ENCODE data around the gene CBX7. TPM values are rescaled to one million over a fixed set of nuclear protein-coding genes. Genes with fewer than 3 reads are reported as not detected.

CBX7 gene
- total RNA-seq, 4 donors from 2014 or later = 189 to 264 (median 206) TPM

DNA sequence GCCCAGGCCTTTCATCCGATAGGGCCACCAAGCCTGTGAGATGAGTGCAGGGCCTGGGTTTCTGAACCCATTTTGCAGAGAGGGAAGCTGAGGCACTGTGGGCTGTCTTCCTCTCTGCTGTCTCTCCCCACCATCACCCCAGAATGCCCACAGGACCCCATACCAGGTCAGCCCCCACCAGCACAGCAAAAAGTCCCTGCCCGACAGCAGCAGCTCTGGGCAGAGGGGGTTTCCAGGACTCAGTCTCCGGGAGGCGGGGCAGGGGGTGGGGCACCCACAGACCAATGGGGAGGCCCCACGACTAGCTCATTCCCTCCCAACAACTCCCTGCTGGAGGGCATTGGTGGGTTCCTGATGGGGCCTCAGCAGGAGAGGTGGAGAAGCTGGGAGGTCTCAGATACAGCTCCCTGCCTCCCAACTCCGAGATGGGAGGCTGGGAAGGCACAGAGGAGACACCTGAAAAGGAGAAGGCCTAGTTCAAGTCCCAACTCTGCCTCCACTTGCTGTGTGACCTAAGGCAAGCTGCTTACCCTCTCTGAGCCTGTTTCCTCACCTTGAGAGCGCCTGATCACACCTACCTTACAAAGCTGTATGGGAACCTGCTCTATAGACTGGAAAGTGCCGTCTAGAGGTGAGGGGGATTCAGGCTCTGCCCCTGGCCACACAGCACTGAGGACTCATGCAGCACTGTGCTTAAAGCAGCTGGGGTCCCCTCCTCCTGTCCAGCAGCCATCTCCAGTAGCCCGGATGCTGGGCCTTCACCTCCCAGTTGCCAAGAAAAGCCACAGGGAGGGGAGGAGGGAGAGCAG, 3.5 kb downstream of the CBX7 start:
- TF ChIP-seq EP300 (IDR thresholded peaks at IDR 0.05) = peak; percentile 34 to 72
- TF ChIP-seq, protein P1, sequence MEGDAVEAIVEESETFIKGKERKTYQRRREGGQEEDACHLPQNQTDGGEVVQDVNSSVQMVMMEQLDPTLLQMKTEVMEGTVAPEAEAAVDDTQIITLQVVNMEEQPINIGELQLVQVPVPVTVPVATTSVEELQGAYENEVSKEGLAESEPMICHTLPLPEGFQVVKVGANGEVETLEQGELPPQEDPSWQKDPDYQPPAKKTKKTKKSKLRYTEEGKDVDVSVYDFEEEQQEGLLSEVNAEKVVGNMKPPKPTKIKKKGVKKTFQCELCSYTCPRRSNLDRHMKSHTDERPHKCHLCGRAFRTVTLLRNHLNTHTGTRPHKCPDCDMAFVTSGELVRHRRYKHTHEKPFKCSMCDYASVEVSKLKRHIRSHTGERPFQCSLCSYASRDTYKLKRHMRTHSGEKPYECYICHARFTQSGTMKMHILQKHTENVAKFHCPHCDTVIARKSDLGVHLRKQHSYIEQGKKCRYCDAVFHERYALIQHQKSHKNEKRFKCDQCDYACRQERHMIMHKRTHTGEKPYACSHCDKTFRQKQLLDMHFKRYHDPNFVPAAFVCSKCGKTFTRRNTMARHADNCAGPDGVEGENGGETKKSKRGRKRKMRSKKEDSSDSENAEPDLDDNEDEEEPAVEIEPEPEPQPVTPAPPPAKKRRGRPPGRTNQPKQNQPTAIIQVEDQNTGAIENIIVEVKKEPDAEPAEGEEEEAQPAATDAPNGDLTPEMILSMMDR (IDR thresholded peaks at IDR 0.05) = no peak
- peak in 1 of 2 donors; percentile 65 for TF ChIP-seq POLR2A (IDR thresholded peaks at IDR 0.05)
- Histone ChIP-seq H3K4me3 (peak overlapping the region in 1 of 4 donors; percentile 22), H3K9me3 (no peaks in the 10 kb centered on the region), H3K27ac (peak overlapping the region; percentile 97 to 100 (median 99)), H3K36me3 (peaks cover 0 to 15% (median 0%) of the 10 kb centered on the region in 3 donors), H3K27me3 (no peaks in the 10 kb centered on the region), H3K4me1 (peaks cover 0 to 82% (median 52%) of the 10 kb centered on the region in 4 donors)
- 57 to 59% methylated on average over 8 of the region's 9 CpGs for whole genome bisulfite sequencing, 2 donors
- peak; percentile 69 to 80 for DNase-seq (ENCODE audit: low spot score in 2 of 2)

DNA sequence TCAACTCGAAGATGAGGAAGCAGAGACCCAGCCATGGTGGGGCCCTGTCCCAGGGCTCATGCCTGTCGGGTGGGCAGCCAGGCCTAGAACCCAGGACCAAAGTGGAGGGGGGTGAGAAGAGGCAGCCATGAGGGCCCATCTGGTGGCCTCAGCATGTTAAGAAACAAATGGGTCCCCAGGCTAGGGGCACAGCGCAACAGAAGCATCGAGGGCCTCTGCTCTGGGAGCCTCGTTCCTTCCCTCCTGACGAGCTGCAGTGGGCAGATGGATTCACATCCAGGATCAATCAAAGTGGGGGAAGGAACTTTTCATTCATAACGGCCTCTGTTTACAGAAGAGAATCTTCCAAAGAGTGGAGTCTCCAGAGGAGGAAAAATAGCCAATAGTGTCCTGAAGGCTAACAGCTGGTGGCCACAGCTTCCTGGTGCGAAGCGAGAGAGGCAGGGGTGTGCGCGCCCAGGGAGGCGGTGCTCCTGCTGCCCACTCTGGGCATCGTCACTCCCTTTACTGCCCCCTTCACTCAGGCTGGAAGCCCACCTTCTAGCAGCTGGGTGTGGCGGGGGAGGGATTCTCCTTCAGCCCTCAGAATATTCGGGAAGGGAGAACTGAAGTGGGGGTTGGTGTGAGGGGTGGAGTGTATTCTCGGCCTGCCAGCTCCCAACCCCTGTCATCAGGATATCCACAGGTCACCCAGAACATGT, 4.3 kb downstream of the CBX7 start:
- 67 to 72% methylated on average over 16 of the region's 16 CpGs for WGBS, 2 donors
- H3K27ac ChIP-seq = peak overlapping the region; percentile 97 to 100 (median 99)
- H3K4me1 ChIP-seq = peaks cover 0 to 81% (median 58%) of the 10 kb centered on the region in 4 donors
- peak overlapping the region in 1 of 4 donors; percentile 13 for H3K4me3 ChIP-seq
- peaks cover 0 to 15% (median 0%) of the 10 kb centered on the region in 3 donors for H3K36me3 ChIP-seq
- DNase-seq (ENCODE audit: low spot score in 2 of 2) = peak in 1 of 2 donors; percentile 11
- no peaks in the 10 kb centered on the region for H3K27me3 ChIP-seq
- no peaks in the 10 kb centered on the region for H3K9me3 ChIP-seq
- no peak for TF ChIP-seq EP300 (IDR thresholded peaks at IDR 0.05)

DNA sequence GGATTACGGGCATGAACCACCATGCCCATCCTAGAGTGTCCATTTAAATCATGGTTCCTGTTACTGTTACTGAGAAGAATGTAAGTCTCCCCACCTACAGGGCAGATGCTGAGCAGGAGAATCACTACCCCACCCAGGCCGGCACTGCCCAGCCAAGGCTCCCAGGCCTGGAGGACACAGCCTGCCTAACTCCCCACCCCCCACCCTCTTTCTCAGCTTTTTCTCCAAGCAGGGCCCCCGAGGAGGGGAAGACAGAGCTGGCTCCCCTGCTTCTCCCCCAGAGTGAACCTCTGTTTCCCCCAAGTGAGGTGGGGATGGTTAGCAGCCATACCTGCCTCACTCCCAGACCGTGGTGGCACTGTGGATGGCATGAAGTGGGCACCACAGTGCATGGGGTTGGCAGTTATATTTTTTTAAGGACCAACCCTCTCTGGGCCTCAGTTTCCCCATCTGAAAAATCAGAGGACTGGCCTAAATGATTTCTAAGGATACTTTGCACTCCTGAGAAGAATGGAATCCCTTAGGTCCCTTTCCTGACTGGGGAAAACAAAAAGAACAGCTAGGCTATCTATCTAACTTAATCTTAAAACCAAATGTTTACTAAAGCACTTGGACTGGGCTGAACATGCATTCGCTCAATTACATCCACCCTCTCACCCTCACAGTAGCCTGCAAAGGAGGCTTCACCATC, 5.0 kb downstream of the CBX7 start:
- H3K9me3 ChIP-seq = no peaks in the 10 kb centered on the region
- peak overlapping the region; percentile 97 to 100 (median 99) for H3K27ac ChIP-seq
- TF ChIP-seq EP300 (IDR thresholded peaks at IDR 0.05) = no peak
- H3K4me3 ChIP-seq = no peak overlapping the region
- DNase-seq (ENCODE audit: low spot score in 2 of 2) = peak in 1 of 2 donors; percentile 10
- no peaks in the 10 kb centered on the region for H3K27me3 ChIP-seq
- peaks cover 0 to 83% (median 58%) of the 10 kb centered on the region in 4 donors for H3K4me1 ChIP-seq
- WGBS, 2 donors = 73 to 78% methylated on average over 5 of the region's 5 CpGs
- peaks cover 0 to 15% (median 0%) of the 10 kb centered on the region in 3 donors for H3K36me3 ChIP-seq

DNA sequence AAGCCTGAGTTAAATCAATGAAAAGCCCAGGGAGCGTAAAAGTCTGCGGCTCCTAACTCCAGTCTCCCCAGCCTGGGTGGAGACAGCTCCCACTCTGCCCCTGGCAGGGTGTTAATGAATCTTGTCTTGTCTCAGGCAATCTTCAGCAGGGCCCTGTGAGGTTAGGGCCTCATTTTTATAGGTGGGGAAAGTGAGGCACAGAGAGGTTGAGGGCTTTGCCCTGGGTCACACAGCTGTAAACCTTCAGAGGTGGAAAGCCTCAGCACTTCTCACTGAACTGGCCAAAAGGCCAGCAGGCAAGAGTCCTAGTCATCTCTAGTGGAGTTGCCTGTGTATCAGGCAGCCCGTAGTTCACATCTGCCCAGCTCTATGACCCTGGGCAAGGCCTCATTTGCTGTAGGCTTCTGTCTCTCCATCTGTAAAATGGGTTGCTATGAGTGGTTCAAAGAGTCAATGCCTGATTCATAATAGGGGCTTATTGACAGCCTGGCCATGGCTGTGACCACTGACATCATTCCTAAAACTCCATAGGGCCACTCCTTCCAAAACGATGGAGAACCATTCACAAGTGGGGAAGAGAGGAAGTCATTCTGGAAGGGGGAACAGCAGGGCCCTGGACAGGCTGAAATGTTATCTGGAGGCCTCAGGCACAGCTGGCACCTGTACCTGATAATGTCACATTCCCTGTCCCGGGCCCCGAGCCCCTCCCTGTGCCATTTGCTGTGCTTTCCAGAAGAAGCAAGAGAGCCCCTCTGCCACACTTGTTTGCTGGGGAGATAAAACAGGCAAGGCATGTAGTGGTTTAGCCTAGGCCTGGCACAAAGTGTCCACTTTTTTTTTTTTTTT, 6.0 kb downstream of the CBX7 start:
- 60 to 63% methylated on average over 6 of the region's 6 CpGs for WGBS, 2 donors
- DNase-seq (ENCODE audit: low spot score in 2 of 2) = peak in 1 of 2 donors; percentile 12
- Histone ChIP-seq H3K9me3 (no peaks in the 10 kb centered on the region), H3K4me3 (peak overlapping the region; percentile 33 to 91 (median 84)), H3K4me1 (peaks cover 0 to 83% (median 58%) of the 10 kb centered on the region in 4 donors), H3K27me3 (no peaks in the 10 kb centered on the region), H3K36me3 (peaks cover 0 to 15% (median 0%) of the 10 kb centered on the region in 3 donors), H3K27ac (peak overlapping the region; percentile 97 to 100 (median 99))
- TF ChIP-seq POLR2A (IDR thresholded peaks at IDR 0.05) (no peak), EP300 (IDR thresholded peaks at IDR 0.05) (no peak)
- TF ChIP-seq, protein P1 (IDR thresholded peaks at IDR 0.05) = no peak

DNA sequence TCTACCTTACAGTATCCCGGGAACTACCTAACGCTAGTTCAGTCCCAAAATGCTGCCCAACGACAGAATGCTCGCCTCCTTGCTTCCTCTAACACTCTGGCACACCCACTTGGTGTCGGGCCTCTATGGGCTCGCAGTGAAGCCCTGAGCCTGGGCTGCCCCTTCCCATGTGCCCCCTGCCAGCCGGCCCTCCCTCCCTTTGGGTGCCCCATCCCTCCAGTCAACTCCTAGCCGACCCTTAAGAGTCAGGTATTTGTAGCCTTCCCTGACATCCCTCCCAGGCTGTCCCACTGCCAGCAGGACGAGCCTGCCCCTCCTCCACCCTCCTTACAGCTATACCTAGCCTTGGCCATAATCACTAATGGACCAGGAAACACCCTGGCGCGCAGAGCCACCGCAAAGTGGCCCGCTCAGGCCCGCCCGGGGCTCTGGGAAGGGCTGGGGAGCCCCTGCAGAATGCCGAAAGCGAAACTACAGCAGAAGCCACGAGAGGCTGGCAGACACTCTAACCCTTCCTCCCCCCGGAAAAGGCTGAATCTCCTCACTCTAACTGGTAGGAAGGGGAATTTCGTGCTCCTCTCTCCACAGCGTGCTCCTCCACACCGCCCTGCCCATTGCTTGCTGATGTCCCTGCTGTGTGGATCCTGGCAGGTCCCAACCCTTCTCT, 8.2 kb downstream of the CBX7 start:
- peak overlapping the region; percentile 80 to 96 (median 90) for H3K4me3 ChIP-seq
- no peak for DNase-seq (ENCODE audit: low spot score in 2 of 2)
- TF ChIP-seq POLR2A (IDR thresholded peaks at IDR 0.05) = no peak
- TF ChIP-seq, protein P1 (IDR thresholded peaks at IDR 0.05) = no peak
- no peak for TF ChIP-seq EP300 (IDR thresholded peaks at IDR 0.05)

More for the DNA sequence above, 8.2 kb downstream of the CBX7 start:
- 13 to 20% methylated on average over 22 of the region's 22 CpGs for WGBS, 2 donors
- Histone ChIP-seq H3K36me3 (peaks cover 0 to 26% (median 0%) of the 10 kb centered on the region in 3 donors), H3K9me3 (no peaks in the 10 kb centered on the region), H3K27me3 (no peaks in the 10 kb centered on the region), H3K4me1 (peaks cover 0 to 75% (median 42%) of the 10 kb centered on the region in 4 donors), H3K27ac (peak overlapping the region; percentile 97 to 100 (median 99))
